Vagina (tissue), 2 donors: ENCODE data around the gene MOB1A. TPM values are rescaled to one million over a fixed set of nuclear protein-coding genes. Genes with fewer than 3 reads are reported as not detected.
A peak's percentile ranks its signal among the peaks of the same experiment; 100 is the strongest.
"Not testable (repeated sequence)": the region's sequence is repeated elsewhere in the genome, so short reads cannot be mapped to it uniquely, and the experiment has no call there.

Source experiments
- DNase-seq, 2 donors: peaks; one replicate each; pipeline ENCODE4 v3.0.0-alpha.2; 2017; ENCODE audit errors: extremely low spot score in 2 of 2
- H3K27ac ChIP-seq: fragments of 200-600 bp; sonication (generic); one replicate; pipeline ENCODE4 v1.5.1; 2019
- H3K27me3 ChIP-seq: fragments of 200-600 bp; sonication (generic); one replicate; pipeline ENCODE4 v1.5.1; 2019
- H3K36me3 ChIP-seq, 2 donors: fragments of 200-600 bp; sonication (generic); one replicate each; pipeline ENCODE4 v1.5.1; 2017 to 2019
- H3K4me1 ChIP-seq: fragments of 200-600 bp; sonication (generic); one replicate; pipeline ENCODE4 v1.5.1; 2019
- H3K4me3 ChIP-seq, 2 donors: fragments of 200-600 bp; sonication (generic); 1 replicate in 1 of 2; 2 replicates in 1 of 2; pipeline ENCODE4 v1.5.1; 2016 to 2019
- H3K9me3 ChIP-seq: fragments of 200-600 bp; sonication (generic); one replicate; pipeline ENCODE4 v1.5.1; 2019
- POLR2A ChIP-seq, 2 donors: fragments of 450-650 bp; IDR thresholded peaks; one replicate each; pipeline ENCODE4 v1.6.1; 2017; ENCODE audit warnings: antibody characterized with exemption in 2 of 2, mild to moderate bottlenecking in 2 of 2, moderate library complexity in 2 of 2
- POLR2AphosphoS5 ChIP-seq, 2 donors: sonication (generic); formaldehyde crosslinking; IDR thresholded peaks; one replicate each; pipeline ENCODE4 v1.9.0; 2017; ENCODE audit warnings: antibody characterized with exemption in 2 of 2, mild to moderate bottlenecking in 2 of 2, low read depth in 1 of 2; ENCODE audit not compliant: insufficient read depth in 1 of 2
- intact Hi-C: fragments of 100-400 bp; cut with DNase I; formaldehyde crosslinking; loops from one replicate; pipeline ENCODE4 v1.15.1; 2023
- total RNA-seq: library from RNA; depleted of rRNA; stranded (reverse); fragments of >200 nt; gene quantifications from one replicate; pipeline ENCODE4 v1.2.3, GENCODE V29; 2016
- TF ChIP-seq, protein P1 (sequence below), 3 experiments: fragments of 450-650 bp in 2 of 3; fragments of 200-600 bp in 1 of 3; sonication (generic) in 1 of 3; IDR thresholded peaks; one replicate each; pipeline ENCODE4 v1.5.1; 2017 to 2019; ENCODE audit warnings: antibody characterized with exemption in 3 of 3, mild to moderate bottlenecking in 2 of 3, moderate library complexity in 2 of 3

MOB1A gene
- total RNA-seq, 1 donor from 2014 or later, result 68.5 TPM

DNA sequence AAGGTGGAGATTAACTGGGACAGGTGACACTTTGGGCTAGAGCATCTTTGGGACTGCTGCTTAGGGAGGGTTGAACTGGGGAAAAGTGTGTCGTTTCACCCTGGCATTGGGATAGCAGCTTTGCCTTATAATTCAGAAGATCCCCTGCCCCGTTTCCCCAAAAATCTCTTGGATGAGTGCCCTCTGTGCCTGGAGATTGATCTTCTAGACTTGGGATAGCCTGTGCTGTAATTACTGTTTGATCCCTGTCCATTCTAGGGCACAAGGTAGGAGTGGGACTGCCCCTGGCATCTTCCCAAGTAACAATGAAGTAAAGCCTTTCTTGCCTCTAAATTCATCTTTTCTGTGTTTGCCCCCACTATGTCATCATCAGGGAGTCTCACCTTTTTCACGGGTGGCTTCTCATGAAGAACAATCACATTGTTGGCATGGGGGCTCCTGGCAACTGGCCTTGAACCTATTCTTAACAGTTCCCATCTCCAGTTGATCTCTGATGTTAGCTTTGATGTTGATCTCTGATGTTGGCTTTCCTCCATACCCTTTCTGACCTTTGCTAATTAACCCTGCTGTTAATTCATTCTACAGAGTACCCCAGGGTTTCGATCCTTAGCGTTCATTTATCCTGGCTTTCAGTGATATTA, 41.3 kb upstream of the MOB1A start:
- peaks cover 0 to 10% of the 10 kb centered on the region in 2 donors for H3K36me3 ChIP-seq
- no peaks in the 10 kb centered on the region for H3K4me1 ChIP-seq
- DNase-seq, result no peak
- H3K27me3 ChIP-seq, result no peaks in the 10 kb centered on the region
- intact Hi-C loops, result no loop called here
- no peak overlapping the region for H3K27ac ChIP-seq
- no peak overlapping the region for H3K4me3 ChIP-seq
- TF ChIP-seq, protein P1, sequence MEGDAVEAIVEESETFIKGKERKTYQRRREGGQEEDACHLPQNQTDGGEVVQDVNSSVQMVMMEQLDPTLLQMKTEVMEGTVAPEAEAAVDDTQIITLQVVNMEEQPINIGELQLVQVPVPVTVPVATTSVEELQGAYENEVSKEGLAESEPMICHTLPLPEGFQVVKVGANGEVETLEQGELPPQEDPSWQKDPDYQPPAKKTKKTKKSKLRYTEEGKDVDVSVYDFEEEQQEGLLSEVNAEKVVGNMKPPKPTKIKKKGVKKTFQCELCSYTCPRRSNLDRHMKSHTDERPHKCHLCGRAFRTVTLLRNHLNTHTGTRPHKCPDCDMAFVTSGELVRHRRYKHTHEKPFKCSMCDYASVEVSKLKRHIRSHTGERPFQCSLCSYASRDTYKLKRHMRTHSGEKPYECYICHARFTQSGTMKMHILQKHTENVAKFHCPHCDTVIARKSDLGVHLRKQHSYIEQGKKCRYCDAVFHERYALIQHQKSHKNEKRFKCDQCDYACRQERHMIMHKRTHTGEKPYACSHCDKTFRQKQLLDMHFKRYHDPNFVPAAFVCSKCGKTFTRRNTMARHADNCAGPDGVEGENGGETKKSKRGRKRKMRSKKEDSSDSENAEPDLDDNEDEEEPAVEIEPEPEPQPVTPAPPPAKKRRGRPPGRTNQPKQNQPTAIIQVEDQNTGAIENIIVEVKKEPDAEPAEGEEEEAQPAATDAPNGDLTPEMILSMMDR (IDR thresholded peaks at IDR 0.05), result no peak
- no peak for TF ChIP-seq POLR2A (IDR thresholded peaks at IDR 0.05)
- TF ChIP-seq POLR2AphosphoS5 (IDR thresholded peaks at IDR 0.05; ENCODE audit: insufficient read depth in 1 of 2, low read depth in 1 of 2), result no peak
- no peaks in the 10 kb centered on the region for H3K9me3 ChIP-seq

DNA sequence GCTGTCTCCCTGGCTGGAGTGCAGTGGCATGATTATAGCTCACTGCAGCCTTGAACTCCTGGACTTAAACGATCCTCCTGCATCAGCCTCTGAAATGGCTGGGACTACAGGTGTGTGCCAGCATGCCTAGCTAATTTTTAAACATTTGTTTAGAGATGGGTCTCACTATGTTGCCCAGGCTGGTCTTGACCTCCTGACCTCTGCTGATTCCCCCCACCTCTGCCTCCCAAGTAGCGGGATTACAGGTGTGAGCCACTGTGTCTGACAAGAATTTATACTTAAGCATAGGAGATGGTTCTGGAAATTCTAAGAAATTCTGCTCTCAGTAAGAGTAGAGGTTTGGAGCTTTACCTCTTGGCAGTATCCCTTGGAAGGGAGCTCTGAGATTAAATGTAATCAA, 38.0 kb upstream of the MOB1A start:
- Histone ChIP-seq H3K27me3 (no peaks in the 10 kb centered on the region), H3K4me3 (no peak overlapping the region), H3K36me3 (peaks cover 0 to 34% of the 10 kb centered on the region in 2 donors), H3K4me1 (no peaks in the 10 kb centered on the region), H3K27ac (no peak overlapping the region), H3K9me3 (no peaks in the 10 kb centered on the region)
- TF ChIP-seq, protein P1 (IDR thresholded peaks at IDR 0.05), result no peak
- no peak for TF ChIP-seq POLR2AphosphoS5 (IDR thresholded peaks at IDR 0.05; ENCODE audit: insufficient read depth in 1 of 2, low read depth in 1 of 2)
- no peak for TF ChIP-seq POLR2A (IDR thresholded peaks at IDR 0.05)
- no peak for DNase-seq
- intact Hi-C loops, result no loop called here

DNA sequence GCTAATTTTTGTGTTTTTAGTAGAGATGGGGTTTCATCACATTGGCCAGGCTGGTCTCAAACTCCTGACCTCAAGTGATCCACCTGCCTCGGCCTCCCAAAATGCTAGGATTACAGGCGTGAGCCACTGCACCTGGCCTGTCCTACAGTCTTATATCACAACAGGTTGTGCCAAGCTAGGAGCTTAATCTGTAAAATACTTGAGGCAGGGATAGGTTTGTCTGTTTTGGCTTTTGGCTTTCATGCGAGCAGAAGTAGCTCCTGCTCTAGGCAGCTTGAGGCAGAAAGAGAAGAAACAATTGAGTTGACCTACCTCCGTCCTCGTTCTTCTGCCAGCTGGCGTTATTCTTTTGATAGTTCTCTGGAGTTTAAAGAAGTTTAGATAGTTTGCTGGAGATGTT, 37.1 kb upstream of the MOB1A start:
- intact Hi-C loops, H3K4me1 ChIP-seq, H3K27ac ChIP-seq, H3K4me3 ChIP-seq, H3K9me3 ChIP-seq, H3K27me3 ChIP-seq: not testable (repeated sequence)
- H3K36me3 ChIP-seq, result peaks cover 0 to 40% of the 10 kb centered on the region in 2 donors
- DNase-seq, result peak in 1 of 2 donors; percentile 27

DNA sequence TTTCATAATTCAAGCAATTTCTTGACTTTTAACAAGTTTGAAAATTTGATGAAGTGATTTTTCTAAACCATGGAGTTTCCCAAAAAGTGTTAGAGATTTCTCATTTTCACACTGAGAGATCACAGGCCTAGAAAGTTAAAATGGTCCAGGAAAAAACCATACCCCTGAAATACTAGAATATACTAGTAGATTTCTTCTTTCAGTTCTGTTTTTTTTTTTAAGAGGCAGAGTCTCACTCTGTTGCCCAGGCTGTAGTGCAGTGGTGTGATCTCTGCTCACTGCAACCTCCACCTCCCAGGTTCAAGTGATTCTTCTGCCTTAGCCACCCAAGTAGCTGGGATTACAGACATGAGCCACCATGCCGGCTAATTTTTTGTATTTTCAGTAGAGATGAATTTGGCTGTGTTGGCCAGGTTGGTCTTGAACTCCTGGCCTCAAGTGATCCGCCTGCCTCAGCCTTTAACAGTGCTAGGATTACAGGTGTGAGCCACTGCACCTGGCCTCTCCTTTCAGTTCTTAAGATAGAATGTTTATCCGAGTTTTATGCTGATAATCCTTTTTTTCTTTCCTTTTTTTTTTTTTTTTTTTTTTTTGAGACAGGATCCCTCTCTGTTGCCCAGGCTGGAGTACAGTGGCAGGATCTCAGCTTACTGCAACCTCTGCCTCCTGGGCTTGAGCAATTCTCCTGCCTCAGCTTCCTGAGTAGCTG, 34.2 kb upstream of the MOB1A start:
- H3K9me3 ChIP-seq, result no peaks in the 10 kb centered on the region
- H3K4me3 ChIP-seq, result no peak overlapping the region
- peak in 1 of 2 donors; percentile 18 for DNase-seq
- TF ChIP-seq POLR2A (IDR thresholded peaks at IDR 0.05) (no peak), POLR2AphosphoS5 (IDR thresholded peaks at IDR 0.05; ENCODE audit: insufficient read depth in 1 of 2, low read depth in 1 of 2) (no peak)
- TF ChIP-seq, protein P1 (IDR thresholded peaks at IDR 0.05), result no peak
- H3K4me1 ChIP-seq, result no peaks in the 10 kb centered on the region
- H3K27me3 ChIP-seq, result no peaks in the 10 kb centered on the region
- peaks cover 0 to 64% of the 10 kb centered on the region in 2 donors for H3K36me3 ChIP-seq
- no peak overlapping the region for H3K27ac ChIP-seq
- intact Hi-C loops, result no loop called here

DNA sequence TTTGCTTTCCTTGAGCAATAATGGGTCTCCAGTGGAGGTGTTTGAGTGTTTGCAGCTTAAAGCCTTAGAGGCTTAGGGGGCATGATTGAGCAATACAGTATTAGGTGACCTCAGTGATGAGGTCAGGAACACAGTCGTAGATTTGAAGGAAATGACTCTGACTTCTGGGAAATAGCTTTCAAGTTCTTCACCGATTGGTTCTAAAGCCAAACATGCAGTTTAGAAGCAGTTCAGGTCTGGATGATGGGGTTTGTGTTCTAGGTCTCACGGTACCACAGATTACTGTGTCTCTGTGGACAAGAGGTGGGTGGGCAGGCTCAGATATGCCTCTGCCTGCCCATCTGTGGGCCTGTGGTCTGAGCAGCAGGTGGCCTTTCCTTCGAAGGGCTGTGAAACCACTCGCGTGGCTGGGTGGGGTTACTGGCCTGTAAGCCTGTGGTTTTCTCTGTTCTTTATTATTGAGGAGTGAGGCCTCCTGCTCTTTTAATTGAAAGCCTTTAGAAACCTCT, 27.6 kb upstream of the MOB1A start:
- no peak for DNase-seq
- TF ChIP-seq POLR2AphosphoS5 (IDR thresholded peaks at IDR 0.05; ENCODE audit: insufficient read depth in 1 of 2, low read depth in 1 of 2) (no peak), POLR2A (IDR thresholded peaks at IDR 0.05) (no peak)
- TF ChIP-seq, protein P1 (IDR thresholded peaks at IDR 0.05), result no peak
- no peaks in the 10 kb centered on the region for H3K9me3 ChIP-seq
- intact Hi-C loops, result no loop called here
- H3K4me1 ChIP-seq, result peaks cover 52% of the 10 kb centered on the region
- peak overlapping the region in 1 of 2 donors; percentile 10 for H3K4me3 ChIP-seq
- H3K27me3 ChIP-seq, result no peaks in the 10 kb centered on the region
- H3K36me3 ChIP-seq, result peaks cover 0 to 30% of the 10 kb centered on the region in 2 donors
- H3K27ac ChIP-seq, result peak overlapping the region; percentile 28
